GM12865 (cell line): ENCODE measurements around the gene NPHP4.

Experiments used
- DNase-seq: peaks from one replicate; pipeline ENCODE4 v3.0.0; 2010; ENCODE audit warnings: low read depth
- H3K4me3 ChIP-seq: 2 replicates; pipeline ENCODE4 v1.5.1; 2011; ENCODE audit warnings: mild to moderate bottlenecking, low read depth, low read length, control low read depth
- TF ChIP-seq, protein P1 (sequence below): IDR thresholded peaks from 2 replicates; pipeline ENCODE4 v1.5.1; 2011; ENCODE audit warnings: low read length, control low read depth, low read depth, inconsistent platforms; ENCODE audit not compliant: insufficient read depth; ENCODE audit errors: missing control alignments

NPHP4 gene

DNA sequence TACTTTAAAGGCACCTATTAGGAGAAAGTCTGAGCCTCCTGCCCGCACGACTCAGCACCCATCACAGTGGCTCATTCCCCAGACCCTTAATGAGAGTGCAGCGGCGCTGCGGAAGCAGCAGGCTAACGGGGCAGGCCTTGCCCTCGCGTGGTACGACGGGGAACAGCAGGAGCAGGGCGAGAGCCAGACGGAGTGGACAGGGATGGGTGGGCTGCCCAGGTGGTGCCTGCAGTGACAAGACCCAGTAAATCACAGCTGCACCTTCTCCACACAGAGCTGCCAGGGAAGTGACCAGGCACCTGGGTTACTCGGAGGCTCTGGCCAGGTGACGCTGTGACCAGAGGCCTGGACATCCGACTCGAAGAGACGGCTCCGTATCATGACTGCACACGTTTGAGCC, 131.9 kb downstream of the NPHP4 start:
- TF ChIP-seq, protein P1, sequence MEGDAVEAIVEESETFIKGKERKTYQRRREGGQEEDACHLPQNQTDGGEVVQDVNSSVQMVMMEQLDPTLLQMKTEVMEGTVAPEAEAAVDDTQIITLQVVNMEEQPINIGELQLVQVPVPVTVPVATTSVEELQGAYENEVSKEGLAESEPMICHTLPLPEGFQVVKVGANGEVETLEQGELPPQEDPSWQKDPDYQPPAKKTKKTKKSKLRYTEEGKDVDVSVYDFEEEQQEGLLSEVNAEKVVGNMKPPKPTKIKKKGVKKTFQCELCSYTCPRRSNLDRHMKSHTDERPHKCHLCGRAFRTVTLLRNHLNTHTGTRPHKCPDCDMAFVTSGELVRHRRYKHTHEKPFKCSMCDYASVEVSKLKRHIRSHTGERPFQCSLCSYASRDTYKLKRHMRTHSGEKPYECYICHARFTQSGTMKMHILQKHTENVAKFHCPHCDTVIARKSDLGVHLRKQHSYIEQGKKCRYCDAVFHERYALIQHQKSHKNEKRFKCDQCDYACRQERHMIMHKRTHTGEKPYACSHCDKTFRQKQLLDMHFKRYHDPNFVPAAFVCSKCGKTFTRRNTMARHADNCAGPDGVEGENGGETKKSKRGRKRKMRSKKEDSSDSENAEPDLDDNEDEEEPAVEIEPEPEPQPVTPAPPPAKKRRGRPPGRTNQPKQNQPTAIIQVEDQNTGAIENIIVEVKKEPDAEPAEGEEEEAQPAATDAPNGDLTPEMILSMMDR: no peak
- no peak for DNase-seq
- no peak overlapping the region for H3K4me3 ChIP-seq

DNA sequence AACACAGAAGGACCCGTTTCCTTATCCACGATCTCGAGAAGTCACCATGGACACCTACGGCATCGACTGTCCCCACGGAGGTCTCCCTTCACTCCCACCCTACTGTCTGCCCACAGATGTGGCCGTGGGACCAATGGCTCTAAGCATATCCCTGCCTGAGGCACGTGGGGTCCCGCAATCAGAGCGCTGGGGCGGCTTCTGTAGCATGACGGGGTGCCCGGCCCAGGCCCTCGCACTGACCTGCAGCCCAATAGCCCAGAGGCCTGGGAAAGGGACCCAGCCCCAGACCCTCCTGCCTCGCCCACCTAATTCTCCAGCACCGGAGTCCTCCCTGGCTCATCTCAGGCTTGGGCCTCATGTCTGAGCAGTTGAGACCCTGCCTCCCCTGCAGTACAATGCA, 132.5 kb downstream of the NPHP4 start:
- no peak for DNase-seq
- no peak overlapping the region for H3K4me3 ChIP-seq
- TF ChIP-seq, protein P1: no peak

DNA sequence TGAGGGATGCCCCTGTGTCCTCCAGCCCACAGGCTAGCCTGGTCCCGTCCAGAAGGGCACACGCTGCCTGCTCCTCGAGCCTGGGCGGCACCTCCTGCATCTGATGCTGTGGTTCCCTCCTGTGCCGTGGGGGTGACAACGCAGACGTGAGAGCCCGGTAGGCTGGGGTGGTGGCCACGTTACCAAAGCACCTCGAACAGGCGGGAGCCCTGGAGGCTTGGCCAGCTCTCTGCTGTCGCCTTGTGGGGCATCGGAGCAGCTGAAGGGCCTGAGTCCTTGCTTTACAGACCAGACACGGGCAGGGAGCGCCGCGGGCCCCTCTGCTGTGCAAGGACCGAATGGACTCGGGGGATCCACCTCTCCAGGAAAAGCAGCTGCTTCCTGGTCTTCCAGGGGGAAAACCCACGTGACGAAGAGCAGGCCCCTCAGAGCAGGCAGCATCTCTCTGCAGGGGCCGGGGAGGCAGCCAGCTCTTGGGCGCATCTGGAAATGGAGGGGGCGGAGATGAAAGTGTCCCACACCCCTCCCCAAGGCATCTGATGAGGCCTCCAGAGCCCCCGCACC, 133.3 kb downstream of the NPHP4 start:
- TF ChIP-seq, protein P1: no peak
- no peak overlapping the region for H3K4me3 ChIP-seq
- DNase-seq: no peak

DNA sequence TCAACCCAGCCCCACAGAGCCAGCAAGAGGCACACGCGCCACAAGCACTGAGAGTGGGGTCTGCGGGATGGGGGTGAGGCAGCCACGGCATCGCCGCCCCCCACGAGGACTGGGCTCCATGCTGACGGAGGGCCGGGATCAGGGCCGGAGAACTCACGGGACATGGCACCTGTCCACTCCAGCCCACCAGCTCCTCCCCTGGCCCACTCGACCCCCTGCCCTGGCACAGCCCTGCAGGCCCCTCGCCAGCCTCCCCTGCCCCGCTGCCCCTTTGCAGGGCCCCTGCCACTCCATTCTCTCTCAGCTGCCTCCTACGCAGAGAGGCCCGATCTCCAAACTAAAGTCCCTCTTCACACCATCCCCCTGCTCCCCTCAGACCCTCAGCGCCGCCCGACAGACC, 134.0 kb downstream of the NPHP4 start:
- DNase-seq: no peak
- TF ChIP-seq, protein P1: no peak
- no peak overlapping the region for H3K4me3 ChIP-seq

DNA sequence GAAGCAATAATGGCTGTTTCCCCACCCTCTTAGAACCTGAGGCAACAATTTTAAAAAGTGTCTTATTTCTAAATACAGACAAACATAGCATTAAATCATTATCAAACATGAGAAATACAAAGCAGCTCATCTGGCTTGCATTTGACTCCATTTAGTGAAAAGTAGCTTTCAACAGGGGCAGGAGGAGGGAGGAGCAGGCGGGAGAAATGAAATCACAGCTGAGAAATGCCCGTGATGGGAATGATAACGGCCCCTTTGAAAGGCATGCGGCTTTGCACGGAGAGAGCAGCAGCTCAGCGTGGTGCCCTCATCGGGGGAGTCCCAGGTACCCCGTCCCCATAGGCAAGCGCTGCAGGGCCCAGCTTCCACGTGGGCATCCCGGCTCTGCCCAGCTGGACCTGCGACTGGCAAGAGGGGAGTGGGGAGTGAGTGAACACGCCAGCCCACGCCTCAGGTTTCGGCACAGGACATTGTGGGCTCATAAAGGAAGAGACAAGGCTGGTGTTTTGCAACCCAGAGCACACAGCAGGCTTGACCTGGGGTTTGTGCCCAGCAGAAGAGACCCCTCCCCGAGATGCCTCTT, 134.6 kb downstream of the NPHP4 start:
- TF ChIP-seq, protein P1: no peak
- no peak overlapping the region for H3K4me3 ChIP-seq
- no peak for DNase-seq

DNA sequence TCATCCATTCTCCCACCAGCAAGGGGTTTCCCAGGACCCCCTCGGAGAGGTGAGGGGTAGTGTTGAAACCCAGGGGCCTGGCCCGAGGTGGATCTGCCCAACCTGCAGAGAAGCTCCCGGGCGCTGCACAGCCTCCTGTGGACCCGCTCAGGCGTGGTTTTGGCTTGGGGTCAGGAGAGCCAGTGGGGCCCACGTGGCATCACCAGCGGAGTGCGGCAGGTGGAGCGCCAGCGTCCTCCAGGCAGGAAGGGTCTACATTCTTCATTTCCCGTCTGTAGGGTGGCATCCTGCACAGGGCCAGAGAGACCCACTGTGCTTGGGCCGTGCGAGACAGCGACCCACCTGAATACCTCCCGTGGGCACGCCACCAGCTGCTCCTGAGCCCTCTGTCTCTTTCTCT, 135.2 kb downstream of the NPHP4 start:
- H3K4me3 ChIP-seq: no peak overlapping the region
- DNase-seq: no peak
- TF ChIP-seq, protein P1: no peak
